SIG-M5 (cell line): ENCODE results near the gene ZNF579.
"Not testable (repeated sequence)": the region's sequence is repeated elsewhere in the genome, so short reads cannot be mapped to it uniquely, and the experiment has no call there.

Experiments
- DNase-seq: peaks from one replicate; lab custom pipeline; 2025; lab: John Stamatoyannopoulos, UW

ZNF579 gene

GRCh38 chr19:55539090-55539984 lies 41.3 kb downstream of the ZNF579 start:
- no peak for DNase-seq

DNA sequence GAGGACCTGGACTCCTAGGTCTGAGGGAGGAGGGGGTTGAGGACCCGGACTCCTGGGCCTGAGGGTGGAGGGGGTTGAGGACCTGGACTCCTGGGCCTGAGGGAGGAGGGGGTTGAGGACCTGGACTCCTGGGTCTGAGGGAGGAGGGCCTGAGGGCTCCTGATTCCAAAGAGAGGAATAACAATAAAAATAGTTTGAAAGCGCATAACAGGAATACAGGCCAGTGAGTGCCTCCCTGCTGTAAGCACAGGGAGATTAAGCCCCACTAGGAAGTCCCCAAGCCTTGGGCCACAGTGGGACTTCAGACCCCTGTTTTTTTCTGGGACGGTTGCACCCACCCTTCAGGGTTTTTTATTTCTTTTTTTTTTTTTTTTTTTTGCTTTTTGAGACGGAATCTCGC lies 42.5 kb downstream of the ZNF579 start:
- no peak for DNase-seq

DNA sequence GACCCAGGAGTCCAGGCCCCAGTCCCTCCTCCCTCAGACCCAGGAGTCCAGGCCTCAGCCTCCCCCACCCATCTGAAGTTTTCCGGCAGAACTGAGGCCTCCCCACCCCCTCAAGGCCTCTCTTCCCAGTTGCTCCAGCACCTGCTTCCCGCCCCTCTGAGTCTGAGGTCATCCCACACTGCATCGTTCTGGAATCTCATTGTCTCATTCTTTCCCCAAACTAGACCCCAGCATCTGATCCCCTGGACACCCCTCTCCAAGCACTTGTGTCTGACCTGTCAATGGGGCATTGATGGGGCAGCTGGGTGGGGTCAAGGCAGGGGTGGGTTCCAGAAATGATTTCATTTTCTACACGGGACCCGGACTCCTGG lies 42.9 kb downstream of the ZNF579 start:
- no peak for DNase-seq

DNA sequence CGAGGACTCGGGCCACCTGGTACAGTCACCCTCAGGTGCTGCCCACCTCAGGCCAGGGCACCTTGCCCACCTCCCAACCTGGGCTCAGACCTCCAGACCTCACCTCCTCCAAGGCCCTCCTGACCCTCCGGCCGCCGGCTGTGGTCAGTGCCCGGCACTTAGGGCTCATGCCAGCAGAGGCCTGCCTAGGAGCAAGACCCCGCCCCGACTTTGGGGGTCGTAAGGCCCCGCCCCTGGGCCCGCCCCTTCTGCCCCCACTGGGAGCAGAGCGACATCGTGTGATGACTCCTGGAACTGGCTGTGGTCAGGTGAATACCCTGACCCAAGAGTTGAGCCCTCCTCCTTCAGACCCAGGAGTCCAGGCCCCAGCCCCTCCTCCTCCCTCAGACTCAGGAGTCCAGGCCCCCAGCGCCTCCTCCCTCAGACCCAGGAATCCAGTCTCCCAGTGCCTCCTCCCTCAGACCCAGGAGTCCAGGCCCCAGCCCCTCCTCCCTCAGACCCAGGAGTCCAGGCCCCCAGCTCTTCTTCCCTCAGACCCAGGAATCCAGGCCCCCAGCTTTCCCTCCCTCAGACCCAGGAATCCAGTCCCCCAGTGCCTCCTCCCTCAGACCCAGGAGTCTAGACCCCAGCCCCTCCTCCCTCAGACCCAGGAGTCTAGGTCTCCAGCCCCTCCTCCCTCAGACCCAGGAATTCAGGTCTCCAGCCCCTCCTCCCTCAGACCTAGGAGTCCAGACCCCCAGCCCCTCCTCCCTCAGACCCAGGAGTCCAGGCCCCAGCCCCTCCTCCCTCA lies 43.5 kb downstream of the ZNF579 start, which contains the start of gene SBK2:
SBK2 (minus strand) TSS at position 183 of the 790 bp plus-strand sequence. CDS start 839 bp downstream, outside the sequence.
- no peak for DNase-seq

DNA sequence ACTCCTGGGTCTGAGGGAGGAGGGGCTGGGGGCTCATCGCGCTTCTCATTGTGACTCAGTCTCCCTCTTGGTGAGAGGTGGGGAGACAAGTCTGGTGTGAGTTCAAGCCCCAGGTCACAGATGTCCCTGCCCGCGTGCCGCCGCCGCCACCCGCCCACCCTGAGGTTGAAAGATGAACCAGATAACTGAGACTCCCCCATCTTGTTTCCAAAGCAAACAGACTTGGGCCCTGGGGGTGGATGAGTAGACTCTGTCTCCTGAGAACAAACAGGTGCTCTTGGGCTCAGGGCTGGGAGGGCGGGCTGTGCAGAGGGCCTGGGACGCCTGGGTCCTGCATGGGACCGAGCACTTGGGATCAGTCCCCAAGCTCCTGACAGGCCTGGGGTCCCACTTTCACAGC lies 44.3 kb downstream of the ZNF579 start:
- no peak for DNase-seq

DNA sequence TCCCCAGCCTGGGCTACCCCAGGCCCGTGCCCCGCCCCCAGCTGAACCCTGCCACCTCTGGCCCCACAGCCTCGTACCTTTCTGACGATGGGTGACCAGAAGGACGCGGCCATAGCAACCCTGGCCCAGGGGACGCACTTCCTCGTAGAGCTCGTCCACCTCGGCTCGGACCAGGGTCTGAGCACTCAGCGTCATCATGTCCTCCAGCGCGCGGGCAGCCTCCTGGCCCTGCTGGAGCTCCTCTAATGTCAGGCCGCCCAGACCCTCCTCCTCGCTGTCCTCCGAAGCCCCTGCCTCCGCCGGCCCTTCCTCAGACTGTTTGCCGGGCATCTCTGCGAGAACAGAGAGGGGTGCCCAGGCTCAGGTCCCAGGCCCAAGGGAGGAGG lies 44.7 kb downstream of the ZNF579 start:
- DNase-seq, result no peak

GRCh38 chr19:55535173-55535964 lies 45.3 kb downstream of the ZNF579 start:
- no peak for DNase-seq

- DNase-seq, result not testable (repeated sequence)
Measured at GRCh38 chr19:55534280-55534679, 46.4 kb downstream of the ZNF579 start.

- no peak for DNase-seq
Measured at GRCh38 chr19:55530996-55531395, 49.7 kb downstream of the ZNF579 start.

DNA sequence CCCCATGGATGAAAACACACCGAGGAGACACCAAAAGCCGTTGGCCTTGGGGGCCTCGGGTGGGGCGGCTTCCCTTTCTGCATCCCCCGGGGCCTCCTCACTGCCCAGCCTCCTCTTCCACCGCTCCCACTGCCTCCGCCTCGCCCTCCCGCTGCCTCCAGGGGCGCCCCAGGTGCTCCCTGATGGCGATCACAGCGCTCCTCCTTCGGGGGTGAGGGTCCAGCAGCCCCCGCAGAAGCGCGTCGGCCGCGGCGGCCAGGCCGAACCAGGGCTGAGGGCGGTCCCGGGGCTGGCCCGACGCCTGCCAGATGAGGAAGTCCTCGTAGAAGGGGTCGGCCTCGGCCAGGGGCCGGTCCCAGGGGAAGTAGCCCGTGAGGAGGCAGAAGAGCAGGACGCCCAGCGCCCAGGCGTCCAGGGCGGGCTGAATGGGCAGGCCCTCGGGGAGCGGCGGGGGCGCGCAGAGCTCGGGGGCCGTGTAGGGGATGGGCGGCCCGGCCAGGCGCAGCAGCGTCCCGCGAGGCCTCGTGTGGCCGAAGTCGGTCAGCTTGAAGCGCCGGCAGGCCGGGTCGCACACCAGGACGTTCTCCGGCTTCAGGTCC lies 50.9 kb downstream of the ZNF579 start:
- no peak for DNase-seq

DNA sequence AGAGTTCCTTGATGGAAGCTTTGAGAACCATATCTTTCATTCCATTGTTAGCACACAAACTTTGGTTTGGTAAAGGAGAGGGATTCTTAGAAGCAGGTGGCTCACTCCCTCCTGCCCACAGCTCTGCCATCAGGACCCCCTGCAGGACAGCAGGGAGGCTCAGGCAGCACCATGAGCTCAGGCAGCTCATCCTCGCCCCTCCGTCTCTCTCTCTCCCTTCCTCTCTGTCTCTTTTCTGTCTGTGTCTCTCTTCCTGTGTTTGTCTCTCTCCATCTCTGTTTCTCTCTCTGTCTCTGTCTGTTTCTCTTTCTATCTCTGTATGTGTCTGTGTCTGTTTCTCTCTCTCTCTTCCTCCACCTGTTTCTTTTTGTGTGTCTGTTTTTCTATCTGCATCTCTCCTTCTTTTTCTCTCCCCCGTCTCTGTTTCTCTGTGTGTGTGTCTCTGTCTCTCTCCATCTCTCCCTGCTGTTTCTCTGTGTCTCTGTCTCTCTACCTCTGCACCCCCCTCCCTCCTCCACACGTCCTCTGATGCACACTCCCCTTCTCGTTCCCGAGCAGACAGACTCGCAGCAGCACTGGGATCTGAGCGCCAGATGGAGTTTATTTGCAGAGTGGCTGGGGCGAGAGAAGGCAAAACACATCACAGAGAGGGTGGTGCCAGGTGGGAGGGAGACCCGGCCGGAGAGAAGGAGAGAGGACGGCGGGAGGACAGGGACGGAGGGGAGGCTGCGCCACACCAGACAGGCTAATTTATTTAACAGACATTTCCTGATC lies 52.4 kb downstream of the ZNF579 start:
- no peak for DNase-seq

DNA sequence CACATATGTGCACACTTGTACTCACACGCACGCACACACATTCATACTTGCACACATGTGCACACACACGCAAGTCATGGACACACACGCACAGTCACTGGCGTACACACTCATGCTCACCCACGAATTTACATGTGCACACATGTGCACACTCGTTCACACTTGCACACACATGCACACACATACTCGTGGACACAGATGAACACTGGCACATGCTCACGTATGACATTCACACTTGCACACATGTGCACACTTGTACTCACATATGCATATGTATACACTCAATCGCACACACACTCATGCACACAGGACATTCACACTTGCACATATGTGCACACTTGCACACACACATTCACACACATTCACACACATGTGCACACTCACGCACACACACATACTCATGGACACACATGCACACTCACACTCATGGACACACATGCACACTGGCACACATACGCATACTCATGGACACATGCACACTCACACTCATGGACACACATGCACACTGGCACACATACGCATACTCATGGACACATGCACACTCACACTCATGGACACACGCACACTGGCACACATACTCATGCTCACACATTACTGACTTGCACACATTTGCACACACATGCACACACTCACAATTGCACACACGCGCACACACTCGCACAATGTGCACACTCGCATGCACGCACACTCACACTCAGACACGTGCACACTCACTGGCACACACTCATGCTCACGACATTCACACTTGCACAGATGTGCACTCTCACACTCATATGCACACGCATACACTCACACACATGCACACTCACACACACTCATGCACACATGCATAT lies 53.2 kb downstream of the ZNF579 start:
- no peak for DNase-seq
